Choroid plexus epithelial cell (primary cell): ENCODE data around the gene MFSD2A.
"Not testable (repeated sequence)": the region's sequence is repeated elsewhere in the genome, so short reads cannot be mapped to it uniquely, and the experiment has no call there.

ENCODE experiments used
- DNase-seq: peaks from one replicate; pipeline ENCODE4 v3.0.0-alpha.2; 2010; ENCODE audit warnings: low read depth
- H3K4me3 ChIP-seq: 2 replicates; pipeline ENCODE4 v1.5.1; 2011; ENCODE audit warnings: low read depth, mild to moderate bottlenecking, control low read depth, low read length, moderate library complexity
- CTCF ChIP-seq: conservative IDR thresholded peaks from 2 replicates; pipeline ENCODE4 v1.5.1; 2011; ENCODE audit warnings: low read depth, mild to moderate bottlenecking, control low read depth, inconsistent platforms, low read length, moderate library complexity

Gene MFSD2A

DNA sequence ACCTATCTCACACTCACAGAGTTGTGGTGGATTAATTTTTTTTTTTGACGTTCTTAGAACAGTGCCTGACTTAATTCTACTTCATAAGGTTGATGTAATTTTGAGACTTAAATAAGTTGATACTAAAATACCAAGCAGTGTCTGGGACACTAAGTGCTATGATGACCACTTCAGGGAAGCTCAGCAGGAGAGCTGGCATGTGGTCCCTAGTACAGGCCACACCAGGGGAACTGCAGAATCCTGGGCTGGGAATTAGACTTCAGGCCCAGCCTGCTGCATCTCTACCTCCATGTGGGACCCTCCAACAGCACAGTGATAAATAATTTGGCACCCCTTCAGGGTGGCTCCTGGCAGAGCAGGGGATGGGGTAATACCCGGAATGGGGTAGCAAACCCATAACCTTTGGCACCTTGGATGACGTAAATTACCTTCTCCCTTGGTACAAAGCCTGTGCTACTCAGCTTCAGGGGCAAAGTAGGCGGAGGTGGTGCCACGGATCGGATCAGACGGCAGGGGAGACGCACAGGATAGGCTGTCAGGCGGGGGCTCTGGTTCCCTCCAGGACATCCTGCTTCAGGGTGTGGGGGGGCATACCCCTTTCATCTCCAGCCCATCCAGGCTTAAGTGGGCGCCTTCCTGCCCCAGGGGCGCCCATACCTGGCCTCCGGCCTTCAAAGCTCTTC, 4.8 kb downstream of the MFSD2A start:
- H3K4me3 ChIP-seq = no peak overlapping the region
- no peak for TF ChIP-seq CTCF
- DNase-seq = no peak

DNA sequence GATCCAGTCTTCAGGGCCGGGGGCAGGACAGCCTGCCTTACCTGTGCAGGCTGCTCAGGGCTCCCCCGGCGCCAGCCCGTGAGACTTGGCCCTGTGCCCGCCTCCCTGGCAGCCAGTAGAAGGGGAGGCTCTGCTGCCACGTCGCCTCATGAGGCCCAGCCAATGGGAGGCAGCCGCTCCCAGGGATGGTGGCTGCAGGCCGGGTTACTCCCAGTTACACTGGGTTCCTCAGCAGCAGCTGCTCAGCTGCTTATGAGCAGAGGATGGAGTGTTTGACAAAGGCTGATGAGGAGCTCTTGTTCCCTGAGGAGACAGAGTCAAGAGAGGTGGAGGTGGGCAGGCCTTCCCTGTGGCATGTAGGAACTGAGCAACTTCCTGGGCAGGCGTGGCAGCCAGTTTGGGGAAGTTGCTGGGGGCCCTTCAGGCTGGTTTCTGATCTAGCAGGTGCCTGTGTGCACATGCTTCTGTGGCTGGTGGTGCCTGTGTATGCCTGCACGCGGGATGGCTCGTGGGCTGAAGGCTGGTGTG, 5.5 kb downstream of the MFSD2A start:
- H3K4me3 ChIP-seq = no peak overlapping the region
- no peak for TF ChIP-seq CTCF

GRCh38 chr1:39962450-39962825, 7.5 kb downstream of the MFSD2A start:
- no peak overlapping the region for H3K4me3 ChIP-seq
- no peak for DNase-seq
- no peak for TF ChIP-seq CTCF

More for the DNA sequence above, 5.5 kb downstream of the MFSD2A start:
- no peak for DNase-seq

GRCh38 chr1:39962964-39963363, 8.0 kb downstream of the MFSD2A start:
- H3K4me3 ChIP-seq, DNase-seq: not testable (repeated sequence)

- DNase-seq = no peak
- no peak for TF ChIP-seq CTCF
- H3K4me3 ChIP-seq = no peak overlapping the region
Observed at GRCh38 chr1:39964552-39964951, 9.6 kb downstream of the MFSD2A start.

GRCh38 chr1:39965044-39965443, 10.1 kb downstream of the MFSD2A start:
- no peak for DNase-seq
- no peak overlapping the region for H3K4me3 ChIP-seq
- TF ChIP-seq CTCF = no peak

GRCh38 chr1:39969048-39969447, 14.1 kb downstream of the MFSD2A start:
- no peak overlapping the region for H3K4me3 ChIP-seq
- DNase-seq = no peak
- TF ChIP-seq CTCF = no peak
